ENCODE results near the gene GARIN1A. TPM values are rescaled to one million over a fixed set of nuclear protein-coding genes. Genes with fewer than 3 reads are reported as not detected.
A peak's percentile ranks its signal among the peaks of the same experiment; 100 is the strongest.
"Not testable (repeated sequence)": the region's sequence is repeated elsewhere in the genome, so short reads cannot be mapped to it uniquely, and the experiment has no call there.

GARIN1A gene
- total RNA-seq, 4 donors from 2014 or later, result 0.42 to 3.5 (median 1.3) TPM

GRCh38 chr7:128672927-128673517, 930 bp downstream of the GARIN1A start:
- Histone ChIP-seq H3K4me1 (peaks cover 4% of the 10 kb centered on the region), H3K4me3 (no peak overlapping the region), H3K27ac (no peak overlapping the region), H3K9me3 (no peaks in the 10 kb centered on the region), H3K27me3 (peaks cover 2% of the 10 kb centered on the region), H3K36me3 (no peaks in the 10 kb centered on the region)
- WGBS, result 16% methylated on average over 4 of the region's 7 CpGs
- no peak for DNase-seq (ENCODE audit: low spot score in 2 of 2)
- TF ChIP-seq POLR2AphosphoS5 (IDR thresholded peaks at IDR 0.05) (no peak), EP300 (IDR thresholded peaks at IDR 0.05) (no peak), POLR2A (IDR thresholded peaks at IDR 0.05) (no peak), CTCF (IDR thresholded peaks at IDR 0.05) (peak in 1 of 2 donors; percentile 22)

GRCh38 chr7:128673571-128673970, 1.5 kb downstream of the GARIN1A start:
- no peaks in the 10 kb centered on the region for H3K9me3 ChIP-seq
- no peak overlapping the region for H3K27ac ChIP-seq
- H3K4me1 ChIP-seq, result peaks cover 4% of the 10 kb centered on the region
- H3K27me3 ChIP-seq, result peaks cover 2% of the 10 kb centered on the region
- no peak for DNase-seq (ENCODE audit: low spot score in 2 of 2)
- H3K4me3 ChIP-seq, result no peak overlapping the region
- TF ChIP-seq POLR2AphosphoS5 (IDR thresholded peaks at IDR 0.05) (no peak), POLR2A (IDR thresholded peaks at IDR 0.05) (no peak), EP300 (IDR thresholded peaks at IDR 0.05) (no peak), CTCF (IDR thresholded peaks at IDR 0.05) (no peak)
- 74% methylated on average over 6 of the region's 6 CpGs for WGBS
- H3K36me3 ChIP-seq, result no peaks in the 10 kb centered on the region

GRCh38 chr7:128676665-128677064, 4.6 kb downstream of the GARIN1A start:
- Histone ChIP-seq H3K36me3 (no peaks in the 10 kb centered on the region), H3K27ac (no peak overlapping the region), H3K27me3 (peaks cover 2% of the 10 kb centered on the region), H3K4me1 (peaks cover 4% of the 10 kb centered on the region), H3K4me3 (no peak overlapping the region), H3K9me3 (no peaks in the 10 kb centered on the region)
- 84% methylated on average over 4 of the region's 4 CpGs for WGBS
- DNase-seq (ENCODE audit: low spot score in 2 of 2), result no peak
- TF ChIP-seq POLR2AphosphoS5 (IDR thresholded peaks at IDR 0.05) (no peak), POLR2A (IDR thresholded peaks at IDR 0.05) (no peak), EP300 (IDR thresholded peaks at IDR 0.05) (no peak), CTCF (IDR thresholded peaks at IDR 0.05) (no peak)

GRCh38 chr7:128679920-128680319, 7.8 kb downstream of the GARIN1A start:
- Histone ChIP-seq H3K4me1 (no peaks in the 10 kb centered on the region), H3K4me3 (no peak overlapping the region), H3K9me3 (no peaks in the 10 kb centered on the region), H3K36me3 (no peaks in the 10 kb centered on the region), H3K27ac (no peak overlapping the region), H3K27me3 (no peaks in the 10 kb centered on the region)
- TF ChIP-seq POLR2A (IDR thresholded peaks at IDR 0.05) (no peak), POLR2AphosphoS5 (IDR thresholded peaks at IDR 0.05) (no peak), EP300 (IDR thresholded peaks at IDR 0.05) (no peak), CTCF (IDR thresholded peaks at IDR 0.05) (no peak)
- WGBS, result 80% methylated on average over 6 of the region's 6 CpGs
- no peak for DNase-seq (ENCODE audit: low spot score in 2 of 2)

- TF ChIP-seq POLR2A (IDR thresholded peaks at IDR 0.05) (no peak), EP300 (IDR thresholded peaks at IDR 0.05) (no peak), POLR2AphosphoS5 (IDR thresholded peaks at IDR 0.05) (no peak), CTCF (IDR thresholded peaks at IDR 0.05) (no peak)
- H3K4me1 ChIP-seq, result no peaks in the 10 kb centered on the region
- no peaks in the 10 kb centered on the region for H3K27me3 ChIP-seq
- no peaks in the 10 kb centered on the region for H3K9me3 ChIP-seq
- no peak overlapping the region for H3K4me3 ChIP-seq
- WGBS, result 59% methylated on average over 3 of the region's 3 CpGs
- H3K36me3 ChIP-seq, result no peaks in the 10 kb centered on the region
- no peak overlapping the region for H3K27ac ChIP-seq
- no peak for DNase-seq (ENCODE audit: low spot score in 2 of 2)
Measured at GRCh38 chr7:128681794-128682537, 9.9 kb downstream of the GARIN1A start.

- whole genome bisulfite sequencing, result 96% methylated on average over 1 of the region's 1 CpG
Measured at GRCh38 chr7:128683270-128683669, 11.2 kb downstream of the GARIN1A start.

GRCh38 chr7:128683738-128684137, 11.6 kb downstream of the GARIN1A start:
- H3K4me3 ChIP-seq; H3K9me3 ChIP-seq; H3K4me1 ChIP-seq; H3K27ac ChIP-seq; DNase-seq (ENCODE audit: low spot score in 2 of 2); H3K36me3 ChIP-seq; H3K27me3 ChIP-seq: not testable (repeated sequence)
- WGBS, result 82% methylated on average over 4 of the region's 4 CpGs

More at GRCh38 chr7:128683270-128683669, 11.2 kb downstream of the GARIN1A start:
- not testable (repeated sequence) for H3K36me3 ChIP-seq; H3K9me3 ChIP-seq; H3K4me1 ChIP-seq; H3K27me3 ChIP-seq; H3K4me3 ChIP-seq; H3K27ac ChIP-seq; DNase-seq (ENCODE audit: low spot score in 2 of 2)

All from suprapubic skin (tissue), 4 donors.